IPS-18a (cell line): ENCODE data around the gene TSC22D1.
"Not testable (repeated sequence)": the region's sequence is repeated elsewhere in the genome, so short reads cannot be mapped to it uniquely, and the experiment has no call there.

Source experiments
- H3K27ac ChIP-seq: one replicate; pipeline ENCODE4 v1.5.1; 2013; ENCODE audit warnings: low read length
- H3K27me3 ChIP-seq: one replicate; pipeline ENCODE4 v1.6.1; 2013; ENCODE audit warnings: mild to moderate bottlenecking, low read length; ENCODE audit not compliant: control insufficient read depth, insufficient read depth
- H3K36me3 ChIP-seq: one replicate; pipeline ENCODE4 v1.6.1; 2013; ENCODE audit warnings: low read depth, low read length; ENCODE audit not compliant: control insufficient read depth
- H3K4me1 ChIP-seq: one replicate; pipeline ENCODE4 v1.6.1; 2013; ENCODE audit warnings: low read depth, low read length; ENCODE audit not compliant: control insufficient read depth
- H3K4me3 ChIP-seq: one replicate; pipeline ENCODE4 v1.5.1; 2013; ENCODE audit warnings: low read length
- H3K9ac ChIP-seq: one replicate; pipeline ENCODE4 v1.6.1; 2013; ENCODE audit warnings: mild to moderate bottlenecking, low read length, moderate library complexity
- H3K9me3 ChIP-seq: one replicate; pipeline ENCODE4 v1.6.1; 2013; ENCODE audit warnings: low read depth, low read length; ENCODE audit not compliant: control insufficient read depth

Gene TSC22D1

GRCh38 chr13:44565881-44566280, 10.2 kb downstream of the TSC22D1 start:
- H3K27ac ChIP-seq, result no peak overlapping the region
- no peak overlapping the region for H3K4me3 ChIP-seq

GRCh38 chr13:44564936-44565335, 11.2 kb downstream of the TSC22D1 start:
- H3K27ac ChIP-seq, result no peak overlapping the region
- no peak overlapping the region for H3K9ac ChIP-seq
- no peaks in the 10 kb centered on the region for H3K36me3 ChIP-seq
- H3K9me3 ChIP-seq, result no peaks in the 10 kb centered on the region
- no peak overlapping the region for H3K4me3 ChIP-seq
- no peaks in the 10 kb centered on the region for H3K27me3 ChIP-seq
- peaks cover 29% of the 10 kb centered on the region for H3K4me1 ChIP-seq

More at GRCh38 chr13:44565881-44566280, 10.2 kb downstream of the TSC22D1 start:
- no peaks in the 10 kb centered on the region for H3K36me3 ChIP-seq
- H3K9me3 ChIP-seq, result no peaks in the 10 kb centered on the region
- H3K9ac ChIP-seq, result no peak overlapping the region
- no peaks in the 10 kb centered on the region for H3K27me3 ChIP-seq
- peaks cover 29% of the 10 kb centered on the region for H3K4me1 ChIP-seq

GRCh38 chr13:44562853-44563252, 13.3 kb downstream of the TSC22D1 start:
- not testable (repeated sequence) for H3K36me3 ChIP-seq, H3K4me3 ChIP-seq

GRCh38 chr13:44561351-44561750, 14.8 kb downstream of the TSC22D1 start:
- Histone ChIP-seq H3K9ac (no peak overlapping the region), H3K4me3 (no peak overlapping the region), H3K36me3 (no peaks in the 10 kb centered on the region), H3K4me1 (peaks cover 13% of the 10 kb centered on the region), H3K27ac (no peak overlapping the region), H3K9me3 (no peaks in the 10 kb centered on the region), H3K27me3 (no peaks in the 10 kb centered on the region)

More at GRCh38 chr13:44562853-44563252, 13.3 kb downstream of the TSC22D1 start:
- peaks cover 27% of the 10 kb centered on the region for H3K4me1 ChIP-seq
- not testable (repeated sequence) for H3K9ac ChIP-seq, H3K27ac ChIP-seq, H3K27me3 ChIP-seq, H3K9me3 ChIP-seq

GRCh38 chr13:44557986-44558385, 18.1 kb downstream of the TSC22D1 start:
- H3K27ac ChIP-seq, result no peak overlapping the region
- H3K4me3 ChIP-seq, result no peak overlapping the region
- H3K4me1 ChIP-seq, result peaks cover 8% of the 10 kb centered on the region
- no peaks in the 10 kb centered on the region for H3K36me3 ChIP-seq
- H3K9me3 ChIP-seq, result no peaks in the 10 kb centered on the region
- no peak overlapping the region for H3K9ac ChIP-seq
- no peaks in the 10 kb centered on the region for H3K27me3 ChIP-seq

- Histone ChIP-seq H3K4me1 (no peaks in the 10 kb centered on the region), H3K36me3 (no peaks in the 10 kb centered on the region), H3K27me3 (no peaks in the 10 kb centered on the region), H3K9ac (no peak overlapping the region), H3K9me3 (no peaks in the 10 kb centered on the region), H3K4me3 (no peak overlapping the region), H3K27ac (no peak overlapping the region)
These were observed 20.9 kb downstream of the TSC22D1 start for GRCh38 chr13:44555207-44555606.

GRCh38 chr13:44549476-44549875, 26.7 kb downstream of the TSC22D1 start:
- Histone ChIP-seq H3K27ac (no peak overlapping the region), H3K36me3 (no peaks in the 10 kb centered on the region), H3K9me3 (no peaks in the 10 kb centered on the region), H3K27me3 (no peaks in the 10 kb centered on the region), H3K4me3 (no peak overlapping the region), H3K4me1 (no peaks in the 10 kb centered on the region), H3K9ac (no peak overlapping the region)

GRCh38 chr13:44546164-44546563, 30.0 kb downstream of the TSC22D1 start:
- no peaks in the 10 kb centered on the region for H3K9me3 ChIP-seq
- no peak overlapping the region for H3K4me3 ChIP-seq
- no peak overlapping the region for H3K27ac ChIP-seq
- no peak overlapping the region for H3K9ac ChIP-seq
- no peaks in the 10 kb centered on the region for H3K4me1 ChIP-seq
- H3K27me3 ChIP-seq, result no peaks in the 10 kb centered on the region
- H3K36me3 ChIP-seq, result no peaks in the 10 kb centered on the region

GRCh38 chr13:44543369-44543768, 32.8 kb downstream of the TSC22D1 start:
- Histone ChIP-seq H3K36me3 (peaks cover 14% of the 10 kb centered on the region), H3K9me3 (no peaks in the 10 kb centered on the region), H3K9ac (no peak overlapping the region), H3K27me3 (no peaks in the 10 kb centered on the region), H3K4me1 (no peaks in the 10 kb centered on the region), H3K4me3 (no peak overlapping the region), H3K27ac (no peak overlapping the region)

- H3K4me3 ChIP-seq, result no peak overlapping the region
- H3K4me1 ChIP-seq, result no peaks in the 10 kb centered on the region
- H3K9ac ChIP-seq, result no peak overlapping the region
- no peaks in the 10 kb centered on the region for H3K9me3 ChIP-seq
- no peak overlapping the region for H3K27ac ChIP-seq
- H3K27me3 ChIP-seq, result no peaks in the 10 kb centered on the region
- H3K36me3 ChIP-seq, result peaks cover 19% of the 10 kb centered on the region
These were observed 33.8 kb downstream of the TSC22D1 start for GRCh38 chr13:44542361-44542760.

GRCh38 chr13:44541601-44542000, 34.5 kb downstream of the TSC22D1 start:
- Histone ChIP-seq H3K4me3 (no peak overlapping the region), H3K36me3 (peaks cover 19% of the 10 kb centered on the region), H3K9ac (no peak overlapping the region), H3K4me1 (no peaks in the 10 kb centered on the region), H3K27ac (no peak overlapping the region), H3K27me3 (no peaks in the 10 kb centered on the region), H3K9me3 (no peaks in the 10 kb centered on the region)

GRCh38 chr13:44540761-44541434, 35.2 kb downstream of the TSC22D1 start:
- Histone ChIP-seq H3K9me3 (no peaks in the 10 kb centered on the region), H3K4me3 (no peak overlapping the region), H3K9ac (no peak overlapping the region), H3K36me3 (peaks cover 19% of the 10 kb centered on the region), H3K27me3 (no peaks in the 10 kb centered on the region), H3K4me1 (no peaks in the 10 kb centered on the region), H3K27ac (no peak overlapping the region)
